A673 (cell line): Measurements from ENCODE around the gene DAB1. TPM values are rescaled to one million over a fixed set of nuclear protein-coding genes. Genes with fewer than 3 reads are reported as not detected.

Experiments used
- BruUV-seq: library from RNA; stranded (reverse); fragments of 400-500 nt; replicated peaks from 2 replicates; lab custom pipeline; 2021; lab: Mats Ljungman, UMichigan
- CTCF ChIA-PET: fragments of 300-600 bp; sonication (Branson Sonifier 250); formaldehyde crosslinking; loops from one replicate; lab custom pipeline; 2022; ENCODE audit warnings: antibody characterized with exemption; lab: Charles Lee
- POLR2A ChIA-PET: fragments of 300-600 bp; sonication (Branson Sonifier 250); formaldehyde crosslinking; loops from one replicate; lab custom pipeline; 2022; ENCODE audit warnings: antibody characterized with exemption; ENCODE audit not compliant: low non-redundant PET; lab: Charles Lee
- DNase-seq: peaks from one replicate; pipeline ENCODE4 v3.0.0-alpha.2; 2015; ENCODE audit warnings: low spot score
- H3K27ac ChIP-seq: fragments of 200-600 bp; sonication (generic); 2 replicates; pipeline ENCODE4 v1.5.1; 2016; ENCODE audit warnings: mixed run types, low read depth, mild to moderate bottlenecking, mixed read lengths, antibody characterized with exemption, low read length; ENCODE audit not compliant: poor library complexity, severe bottlenecking
- H3K27me3 ChIP-seq: fragments of 200-600 bp; sonication (generic); replicated peaks from 2 replicates; pipeline ENCODE4 v1.6.1; 2017; ENCODE audit warnings: mixed run types, low read depth, mild to moderate bottlenecking, mixed read lengths, antibody characterized with exemption, low read length; ENCODE audit not compliant: insufficient read depth, poor library complexity
- H3K36me3 ChIP-seq: fragments of 200-600 bp; sonication (generic); 2 replicates; pipeline ENCODE4 v1.6.1; 2016; ENCODE audit warnings: mixed run types, mild to moderate bottlenecking, mixed read lengths, antibody characterized with exemption, low read length; ENCODE audit not compliant: insufficient read depth, poor library complexity, severe bottlenecking
- H3K4me1 ChIP-seq: fragments of 200-600 bp; sonication (generic); 2 replicates; pipeline ENCODE4 v1.6.1; 2017; ENCODE audit warnings: mixed run types, mild to moderate bottlenecking, mixed read lengths, antibody characterized with exemption, low read length; ENCODE audit not compliant: insufficient read depth, poor library complexity, severe bottlenecking
- H3K4me3 ChIP-seq: fragments of 200-600 bp; sonication (generic); 2 replicates; pipeline ENCODE4 v1.5.1; 2016; ENCODE audit warnings: low read depth, mixed run types, mild to moderate bottlenecking, mixed read lengths, low read length; ENCODE audit not compliant: poor library complexity, severe bottlenecking
- H3K9me3 ChIP-seq: fragments of 200-600 bp; sonication (generic); 2 replicates; pipeline ENCODE4 v1.6.1; 2016; ENCODE audit warnings: mixed run types, low read depth, mild to moderate bottlenecking, mixed read lengths, antibody characterized with exemption, low read length; ENCODE audit not compliant: poor library complexity, severe bottlenecking
- EZH2 ChIP-seq: fragments of 200-600 bp; sonication (generic); IDR thresholded peaks from 2 replicates; pipeline ENCODE4 v1.6.1; 2017; ENCODE audit warnings: borderline replicate concordance, low read depth, mild to moderate bottlenecking, mixed read lengths, antibody characterized with exemption, low read length; ENCODE audit not compliant: poor library complexity, severe bottlenecking
- intact Hi-C: fragments of 100-400 bp; cut with micrococcal nuclease; formaldehyde crosslinking; loops from one replicate; pipeline ENCODE4 v1.10.0; 2022; ENCODE audit not compliant: unreplicated experiment
- total RNA-seq: library from RNA; stranded (reverse); gene quantifications from 2 replicates; pipeline ENCODE4 v1.2.3, GENCODE V29; 2021
- TF ChIP-seq, protein P1 (sequence below): fragments of 300-800, 200-600 bp; sonication (generic); conservative IDR thresholded peaks from 2 replicates; pipeline ENCODE4 v1.5.1; 2017; ENCODE audit warnings: low read depth, mild to moderate bottlenecking, antibody characterized with exemption, low read length, moderate library complexity, mixed read lengths

Gene DAB1
- total RNA-seq, 1 experiment from 2014 or later = 112 TPM

DNA sequence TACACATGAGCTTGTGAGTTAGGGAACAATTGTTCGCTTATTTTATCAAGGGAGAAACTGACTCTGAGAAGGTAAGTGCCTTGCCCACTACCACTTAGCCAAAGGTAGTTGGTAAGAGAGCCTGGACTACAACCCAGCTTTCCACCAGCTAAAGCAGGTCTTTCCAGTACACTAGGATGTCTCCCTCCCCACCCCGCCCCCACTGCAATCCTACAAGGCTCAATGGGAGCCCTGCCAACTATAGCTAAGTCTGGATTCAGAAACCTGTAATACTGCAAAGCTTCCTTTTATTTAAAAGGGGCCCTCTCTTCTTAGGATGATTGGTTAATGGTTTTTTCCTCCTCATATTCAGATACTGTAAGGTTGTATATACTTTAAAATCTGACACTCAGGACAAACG, 356.0 kb downstream of the DAB1 start:
- Histone ChIP-seq H3K9me3 (no peaks in the 10 kb centered on the region), H3K27ac (no peak overlapping the region), H3K4me1 (peaks cover 14% of the 10 kb centered on the region), H3K4me3 (no peak overlapping the region), H3K36me3 (peaks cover 5% of the 10 kb centered on the region), H3K27me3 (no peaks in the 10 kb centered on the region)
- intact Hi-C loops = no loop called here
- TF ChIP-seq, protein P1, sequence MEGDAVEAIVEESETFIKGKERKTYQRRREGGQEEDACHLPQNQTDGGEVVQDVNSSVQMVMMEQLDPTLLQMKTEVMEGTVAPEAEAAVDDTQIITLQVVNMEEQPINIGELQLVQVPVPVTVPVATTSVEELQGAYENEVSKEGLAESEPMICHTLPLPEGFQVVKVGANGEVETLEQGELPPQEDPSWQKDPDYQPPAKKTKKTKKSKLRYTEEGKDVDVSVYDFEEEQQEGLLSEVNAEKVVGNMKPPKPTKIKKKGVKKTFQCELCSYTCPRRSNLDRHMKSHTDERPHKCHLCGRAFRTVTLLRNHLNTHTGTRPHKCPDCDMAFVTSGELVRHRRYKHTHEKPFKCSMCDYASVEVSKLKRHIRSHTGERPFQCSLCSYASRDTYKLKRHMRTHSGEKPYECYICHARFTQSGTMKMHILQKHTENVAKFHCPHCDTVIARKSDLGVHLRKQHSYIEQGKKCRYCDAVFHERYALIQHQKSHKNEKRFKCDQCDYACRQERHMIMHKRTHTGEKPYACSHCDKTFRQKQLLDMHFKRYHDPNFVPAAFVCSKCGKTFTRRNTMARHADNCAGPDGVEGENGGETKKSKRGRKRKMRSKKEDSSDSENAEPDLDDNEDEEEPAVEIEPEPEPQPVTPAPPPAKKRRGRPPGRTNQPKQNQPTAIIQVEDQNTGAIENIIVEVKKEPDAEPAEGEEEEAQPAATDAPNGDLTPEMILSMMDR = no peak
- TF ChIP-seq EZH2 = no peak
- ChIA-PET POLR2A (no interaction called here), CTCF (no interaction called here)
- no TSS peak for BruUV-seq
- peak; percentile 35 for DNase-seq

DNA sequence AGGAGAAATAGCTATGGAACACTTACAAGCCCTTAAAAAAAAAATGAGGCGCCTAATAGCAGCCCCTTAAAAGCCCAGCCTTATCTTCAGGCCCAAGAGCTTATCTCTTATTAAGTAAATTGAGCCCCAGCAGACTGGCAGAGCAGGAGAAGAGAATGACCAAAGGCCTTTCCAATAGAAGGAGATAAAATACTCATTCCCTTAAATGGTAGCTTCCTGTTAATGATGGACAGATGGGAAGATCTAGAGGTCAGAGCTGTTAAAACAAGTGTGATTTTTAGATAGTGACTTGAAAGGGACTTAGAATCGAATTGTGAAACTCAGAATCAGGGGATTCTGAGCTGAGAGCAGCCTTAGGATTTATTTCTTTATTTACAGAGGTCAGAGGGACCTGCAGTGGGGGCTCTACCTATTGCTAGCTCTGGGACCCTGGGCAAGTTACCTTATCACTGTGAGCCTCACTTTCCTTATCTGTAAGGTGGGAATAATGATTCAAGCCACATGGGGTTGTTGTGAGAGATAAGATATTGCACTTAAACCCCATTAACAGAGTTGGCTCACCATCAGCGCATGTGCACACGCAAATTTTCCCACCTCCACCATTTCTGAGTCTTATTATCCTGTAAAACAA, 356.8 kb downstream of the DAB1 start:
- Histone ChIP-seq H3K27ac (no peak overlapping the region), H3K36me3 (peaks cover 10% of the 10 kb centered on the region), H3K4me3 (no peak overlapping the region), H3K4me1 (peaks cover 14% of the 10 kb centered on the region), H3K27me3 (no peaks in the 10 kb centered on the region), H3K9me3 (no peaks in the 10 kb centered on the region)
- no peak for TF ChIP-seq EZH2
- TF ChIP-seq, protein P1 = no peak
- no peak for DNase-seq
- ChIA-PET POLR2A (no interaction called here), CTCF (no interaction called here)
- intact Hi-C loops = no loop called here
- BruUV-seq = no TSS peak

DNA sequence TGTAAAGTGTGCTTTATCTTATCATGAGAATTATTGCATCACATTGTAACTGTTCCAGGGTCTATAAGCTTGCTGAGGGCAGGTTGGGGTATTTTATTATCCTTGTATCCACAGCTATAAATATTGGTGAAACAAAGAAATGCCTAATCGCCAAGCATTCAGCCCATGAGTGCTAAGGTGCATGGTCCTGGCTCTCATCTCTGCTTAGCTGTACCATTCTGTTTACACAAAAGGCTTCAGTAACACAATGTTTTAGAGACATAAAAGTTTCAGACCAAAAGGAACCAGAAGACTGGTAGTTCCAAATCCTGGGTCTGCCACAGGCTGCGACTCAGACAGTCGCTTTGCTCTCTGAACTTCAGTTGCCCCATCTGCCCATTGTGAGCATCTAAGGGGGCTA, 358.4 kb downstream of the DAB1 start:
- BruUV-seq = no TSS peak
- DNase-seq = no peak
- Histone ChIP-seq H3K4me3 (no peak overlapping the region), H3K27me3 (no peaks in the 10 kb centered on the region), H3K9me3 (no peaks in the 10 kb centered on the region), H3K27ac (no peak overlapping the region), H3K4me1 (peaks cover 14% of the 10 kb centered on the region), H3K36me3 (peaks cover 6% of the 10 kb centered on the region)
- ChIA-PET CTCF (no interaction called here), POLR2A (no interaction called here)
- TF ChIP-seq EZH2 = no peak
- TF ChIP-seq, protein P1 = no peak
- intact Hi-C loops = no loop called here
